H1 (cell line): ENCODE results near the gene ATP2B3. TPM values are rescaled to one million over a fixed set of nuclear protein-coding genes. Genes with fewer than 3 reads are reported as not detected.

ENCODE experiments used
- CTCF ChIA-PET: fragments of 300-600 bp; sonication (Branson Sonifier 250); formaldehyde crosslinking; loops from one replicate; lab custom pipeline; 2021; ENCODE audit not compliant: partially characterized antibody; lab: Charles Lee
- POLR2A ChIA-PET: fragments of 300-600 bp; sonication (Branson Sonifier 250); formaldehyde crosslinking; loops from one replicate; lab custom pipeline; 2021; ENCODE audit warnings: inconsistent platforms; ENCODE audit not compliant: partially characterized antibody; lab: Charles Lee
- DNase-seq, 2 experiments: peaks; one replicate each; pipeline versions ENCODE4 v3.0.0 to v3.0.0-alpha.2; 2010 to 2022; ENCODE audit warnings: low spot score in 2 of 2, low read depth in 1 of 2, mixed read lengths in 1 of 2
- FAIRE-seq: peaks from 2 replicates; lab custom pipeline; 2011; peaks lifted over from hg19 to GRCh38; lab: Jason Lieb, UNC
- H2AFZ ChIP-seq: 2 replicates; pipeline ENCODE4 v1.8.1; 2012; ENCODE audit warnings: low read length, inconsistent platforms
- H2AK5ac ChIP-seq: 2 replicates; pipeline ENCODE4 v1.6.1; 2013; ENCODE audit warnings: low read depth, low read length
- H2BK120ac ChIP-seq: replicated peaks from 2 replicates; pipeline ENCODE3; 2013; ENCODE audit warnings: low read depth, low read length, inconsistent platforms
- H2BK12ac ChIP-seq: 2 replicates; pipeline ENCODE4 v1.6.1; 2013; ENCODE audit warnings: low read depth, low read length
- H2BK15ac ChIP-seq: 2 replicates; pipeline ENCODE4 v1.6.1; 2013; ENCODE audit warnings: low read length
- H2BK20ac ChIP-seq: 2 replicates; pipeline ENCODE4 v1.6.1; 2013; ENCODE audit warnings: low read length
- H2BK5ac ChIP-seq: 2 replicates; pipeline ENCODE4 v1.6.1; 2013; ENCODE audit warnings: low read depth, low read length
- H3K14ac ChIP-seq: 2 replicates; pipeline ENCODE4 v1.6.1; 2013; ENCODE audit warnings: inconsistent platforms; ENCODE audit not compliant: insufficient read length
- H3K18ac ChIP-seq: 2 replicates; pipeline ENCODE4 v1.6.1; 2013; ENCODE audit warnings: low read length; ENCODE audit errors: extremely low read depth
- H3K23ac ChIP-seq: 2 replicates; pipeline ENCODE4 v1.6.1; 2013; ENCODE audit warnings: inconsistent platforms; ENCODE audit not compliant: insufficient read length
- H3K23me2 ChIP-seq: 2 replicates; pipeline ENCODE4 v1.6.1; 2013; ENCODE audit warnings: low read depth, low read length
- H3K27ac ChIP-seq: 2 replicates; pipeline ENCODE4 v1.6.1; 2011; ENCODE audit warnings: low read depth, low read length, inconsistent platforms
- H3K27me3 ChIP-seq, 4 experiments: replicated peaks in 1 of 4; 1 replicate in 1 of 4; 2 replicates in 3 of 4; pipeline versions ENCODE4 v1.6.1 to v1.8.1; 2011 to 2013; ENCODE audit warnings: low read length in 3 of 4, mild to moderate bottlenecking in 3 of 4, inconsistent platforms in 2 of 4, mixed read lengths in 2 of 4, moderate library complexity in 1 of 4; ENCODE audit not compliant: control insufficient read depth in 3 of 4, insufficient read depth in 3 of 4; ENCODE audit errors: extremely low read depth in 1 of 4
- H3K36me3 ChIP-seq, 4 experiments: 2 replicates each; pipeline versions ENCODE4 v1.6.1 to v1.8.1; 2011 to 2013; ENCODE audit warnings: mild to moderate bottlenecking in 4 of 4, low read length in 3 of 4, moderate library complexity in 2 of 4, control low read depth in 1 of 4, inconsistent platforms in 1 of 4; ENCODE audit not compliant: insufficient read depth in 4 of 4, control insufficient read depth in 2 of 4
- H3K4ac ChIP-seq: replicated peaks from 2 replicates; pipeline ENCODE3; 2013; ENCODE audit warnings: low read length, low read depth, mixed read lengths, inconsistent platforms; ENCODE audit not compliant: insufficient read length
- H3K4me1 ChIP-seq, 4 experiments: replicated peaks in 1 of 4; 1 replicate in 1 of 4; 2 replicates in 3 of 4; pipeline versions ENCODE4 v1.6.1 to v1.8.1; 2011 to 2013; ENCODE audit warnings: low read length in 3 of 4, inconsistent platforms in 2 of 4, mixed read lengths in 1 of 4; ENCODE audit not compliant: insufficient read depth in 4 of 4, control insufficient read depth in 3 of 4
- H3K4me2 ChIP-seq, 2 experiments: 2 replicates each; pipeline versions ENCODE4 v1.6.1 to v1.8.1; 2011 to 2013; ENCODE audit warnings: low read depth in 2 of 2, low read length in 2 of 2, control low read depth in 1 of 2, inconsistent platforms in 1 of 2, mild to moderate bottlenecking in 1 of 2; ENCODE audit not compliant: insufficient read depth in 1 of 2
- H3K4me3 ChIP-seq, 4 experiments: fragments of 200-600, 300-600 bp in 1 of 4; sonication (generic), shearing (Covaris generic), sonication (Bioruptor Twin) in 1 of 4; 2 replicates each; pipeline versions ENCODE4 v1.5.1 to v1.8.1; 2011 to 2016; ENCODE audit warnings: low read length in 4 of 4, low read depth in 3 of 4, control low read depth in 2 of 4, inconsistent platforms in 2 of 4, mild to moderate bottlenecking in 2 of 4, mixed read lengths in 1 of 4, moderate library complexity in 1 of 4; ENCODE audit not compliant: insufficient read depth in 2 of 4; ENCODE audit errors: extremely low read depth in 1 of 4
- H3K56ac ChIP-seq: replicated peaks from 2 replicates; pipeline ENCODE3; 2013; ENCODE audit warnings: low read depth, mild to moderate bottlenecking, mixed read lengths, low read length, inconsistent platforms; ENCODE audit not compliant: insufficient read length
- H3K79me1 ChIP-seq: 2 replicates; pipeline ENCODE4 v1.6.1; 2013; ENCODE audit warnings: low read depth, low read length, control low read depth
- H3K79me2 ChIP-seq, 2 experiments: 2 replicates each; pipeline versions ENCODE4 v1.6.1 to v1.8.1; 2012 to 2013; ENCODE audit warnings: low read length in 2 of 2, mild to moderate bottlenecking in 2 of 2, inconsistent platforms in 1 of 2; ENCODE audit not compliant: insufficient read depth in 2 of 2, control insufficient read depth in 1 of 2
- H3K9ac ChIP-seq, 4 experiments: replicated peaks in 1 of 4; 1 replicate in 1 of 4; 2 replicates in 3 of 4; pipeline versions ENCODE4 v1.6.1 to v1.8.1; 2011 to 2013; ENCODE audit warnings: low read depth in 3 of 4, low read length in 3 of 4, control low read depth in 2 of 4, mild to moderate bottlenecking in 2 of 4, moderate library complexity in 2 of 4, inconsistent platforms in 1 of 4; ENCODE audit errors: extremely low read depth in 1 of 4
- H3K9me3 ChIP-seq, 2 experiments: 2 replicates each; pipeline versions ENCODE4 v1.6.1 to v1.8.1; 2012 to 2013; ENCODE audit warnings: mild to moderate bottlenecking in 2 of 2, moderate library complexity in 2 of 2, control low read depth in 1 of 2, inconsistent platforms in 1 of 2, low read depth in 1 of 2, low read length in 1 of 2, mixed read lengths in 1 of 2; ENCODE audit not compliant: insufficient read depth in 2 of 2
- H4K20me1 ChIP-seq, 2 experiments: replicated peaks in 1 of 2; 2 replicates each; pipeline versions ENCODE3 to v1.8.1; 2011 to 2013; ENCODE audit warnings: inconsistent platforms in 2 of 2, low read length in 2 of 2, mild to moderate bottlenecking in 1 of 2; ENCODE audit not compliant: insufficient read depth in 2 of 2, control insufficient read depth in 1 of 2
- H4K5ac ChIP-seq: 2 replicates; pipeline ENCODE4 v1.6.1; 2013; ENCODE audit warnings: low read length, low read depth, mixed read lengths, inconsistent platforms; ENCODE audit not compliant: insufficient read length
- H4K8ac ChIP-seq: 2 replicates; pipeline ENCODE4 v1.8.0; 2013; ENCODE audit warnings: mild to moderate bottlenecking, moderate library complexity, low read length, inconsistent platforms; ENCODE audit not compliant: insufficient read depth; ENCODE audit errors: extremely low read depth
- H4K91ac ChIP-seq: replicated peaks from 2 replicates; pipeline ENCODE3; 2013; ENCODE audit warnings: low read length, mixed read lengths, inconsistent platforms; ENCODE audit not compliant: insufficient read length
- CHD2 ChIP-seq: IDR thresholded peaks from 2 replicates; pipeline ENCODE4 v1.6.1; 2012; ENCODE audit warnings: low read length, improper control_type of control experiment
- SP4 ChIP-seq: IDR thresholded peaks from 2 replicates; pipeline ENCODE4 v1.6.1; 2012; ENCODE audit warnings: low read length, inconsistent platforms
- WGBS, 2 experiments: shearing (Covaris generic) in 1 of 2; methylation state at CpG; one replicate each; pipeline versions ENCODE4 v1.1.6 to v1.1.7; 2013 to 2015; ENCODE audit warnings: low lambda C conversion rate in 2 of 2, mixed read lengths in 2 of 2, inconsistent platforms in 1 of 2, low coverage in 1 of 2, missing lambda C conversion rate in 1 of 2; ENCODE audit not compliant: insufficient replicate concordance in 2 of 2, insufficient coverage in 1 of 2, insufficient read length in 1 of 2; ENCODE audit errors: extremely low coverage in 1 of 2, missing lambda C conversion rate in 1 of 2; 5-methylcytosine and 5-hydroxymethylcytosine counted together
- polyA plus RNA-seq, 7 experiments: library from polyadenylated mRNA; depleted of rRNA in 3 of 7; stranded (reverse) in 5 of 7; unstranded in 2 of 7; fragments of >200 nt in 5 of 7; fragments of 200-250 nt in 2 of 7; gene quantifications; 1 replicate in 5 of 7; 2 replicates in 1 of 7; 4 replicates in 1 of 7; pipeline versions ENCODE4 v1.2.1 to v1.2.3, GENCODE V29; 2011 to 2013; ENCODE audit warnings: missing spikeins in 2 of 7, mixed read lengths in 2 of 7
- total RNA-seq: library from RNA; stranded (reverse); fragmentation: NEBNext Ultra II Directional; extraction: Animal tissue kit (Norgen Biotek cat#: 25700); gene quantifications from 2 replicates; pipeline ENCODE4 v1.2.1, GENCODE V29; 2021

ATP2B3 gene
- total and polyA plus RNA-seq, 2 of the 8 experiments (the other 6 are each of a cell fraction or from before 2014, with no cell fraction given), result 0.14 to 0.19 TPM

DNA sequence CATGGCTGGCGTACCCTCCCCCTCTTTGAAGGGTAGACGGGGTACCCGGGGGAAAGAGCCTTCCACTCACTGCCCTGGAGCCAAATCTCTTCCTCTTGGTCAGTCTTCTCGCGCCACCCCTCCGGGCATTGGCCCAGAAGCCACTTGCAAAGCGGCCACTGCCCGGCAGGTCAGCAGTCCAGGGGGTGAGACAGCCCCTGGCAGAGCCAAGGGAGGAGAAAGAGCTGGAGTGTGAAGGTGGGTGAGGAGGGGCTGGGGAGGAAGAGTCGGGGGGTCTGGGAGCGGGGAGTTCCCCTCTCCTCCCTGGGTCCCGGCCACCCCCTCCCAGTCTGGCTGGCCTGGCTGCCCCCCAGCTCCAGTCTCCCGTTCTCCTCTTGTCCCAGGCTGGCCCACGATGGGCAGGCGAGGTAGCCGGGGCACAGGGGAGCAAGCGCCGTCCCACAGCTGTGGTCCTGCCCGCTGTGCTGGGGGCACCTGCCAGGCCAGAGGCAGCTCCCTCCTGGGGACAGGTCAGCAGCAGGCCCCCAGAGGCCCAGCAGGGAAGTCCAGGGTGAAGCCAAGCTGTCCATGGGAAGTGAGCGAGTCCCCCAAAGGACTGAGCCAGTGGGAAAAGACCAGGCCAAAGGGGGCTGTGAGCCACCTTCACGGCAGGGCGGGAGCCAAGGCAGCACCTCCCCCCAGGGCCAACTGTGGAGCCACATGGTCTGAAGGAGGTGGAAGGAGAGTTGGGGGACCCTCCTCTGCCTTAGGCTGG is 108.0 kb downstream of the ATP2B3 start:
- ChIA-PET POLR2A (no interaction called here), CTCF (interaction anchor here (0.6 to 1.2 kb wide), 8 partner anchors 9 to 153 kb away, joined by 3 to 4 read pairs (median 4); no protein-coding TSS in a partner anchor)
- H3K4me2 ChIP-seq, result no peak overlapping the region
- no peak overlapping the region for H2BK15ac ChIP-seq
- no peak overlapping the region for H4K91ac ChIP-seq
- no peaks in the 10 kb centered on the region for H3K9me3 ChIP-seq
- peaks cover 0 to 3% (median 0%) of the 10 kb centered on the region in 4 experiments; a peak in 1 of 7 replicates for H3K4me1 ChIP-seq
- H3K23ac ChIP-seq, result no peak overlapping the region
- no peak overlapping the region for H3K27ac ChIP-seq
- no peak overlapping the region for H3K56ac ChIP-seq
- H3K79me2 ChIP-seq, result no peaks in the 10 kb centered on the region
- H3K27me3 ChIP-seq, result no peaks in the 10 kb centered on the region
- no peaks in the 10 kb centered on the region for H3K23me2 ChIP-seq
- H3K36me3 ChIP-seq, result no peaks in the 10 kb centered on the region
- DNase-seq (no peak), FAIRE-seq (no peak)
- 100% methylated on average over 2 of the region's 21 CpGs; no CpG with 5 or more reads in 1 of the 2 experiments for WGBS, 2 experiments
- no peak overlapping the region for H2AFZ ChIP-seq
- H2BK5ac ChIP-seq, result no peak overlapping the region
- no peak overlapping the region for H3K14ac ChIP-seq
- H4K8ac ChIP-seq, result no peak overlapping the region
- no peak overlapping the region for H4K5ac ChIP-seq
- no peak overlapping the region for H3K4ac ChIP-seq
- H3K9ac ChIP-seq, result no peak overlapping the region
- H3K79me1 ChIP-seq, result no peaks in the 10 kb centered on the region
- no peak overlapping the region for H2AK5ac ChIP-seq
- H2BK120ac ChIP-seq, result no peak overlapping the region
- no peak overlapping the region for H2BK20ac ChIP-seq
- H2BK12ac ChIP-seq, result no peak overlapping the region
- no peak overlapping the region for H3K4me3 ChIP-seq
- H4K20me1 ChIP-seq, result no peaks in the 10 kb centered on the region
- no peak overlapping the region for H3K18ac ChIP-seq
- TF ChIP-seq SP4, result no peak
- TF ChIP-seq CHD2, result no peak
